Measurements from ENCODE around the gene MAPK14.

DNA sequence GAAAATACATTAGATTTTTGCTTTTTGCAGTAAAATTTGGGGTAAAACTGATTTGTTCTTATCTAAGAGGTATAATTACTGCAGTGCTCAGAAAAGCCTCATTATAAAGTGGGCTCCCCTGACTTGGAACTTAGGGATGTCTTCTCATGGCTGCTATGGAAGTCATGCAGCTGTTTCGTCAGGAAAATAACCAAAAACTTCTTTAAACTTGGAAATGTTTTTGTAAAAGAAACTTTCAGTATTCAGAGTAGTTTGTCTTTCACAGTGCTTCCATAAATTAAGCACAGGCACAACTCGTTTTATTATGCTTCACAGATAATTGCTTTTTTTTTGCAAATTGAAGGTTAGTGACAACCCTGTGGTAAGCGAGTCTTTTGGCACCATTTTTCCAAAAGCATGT is 6.8 kb downstream of the MAPK14 start:
- TF ChIP-seq, protein P1, sequence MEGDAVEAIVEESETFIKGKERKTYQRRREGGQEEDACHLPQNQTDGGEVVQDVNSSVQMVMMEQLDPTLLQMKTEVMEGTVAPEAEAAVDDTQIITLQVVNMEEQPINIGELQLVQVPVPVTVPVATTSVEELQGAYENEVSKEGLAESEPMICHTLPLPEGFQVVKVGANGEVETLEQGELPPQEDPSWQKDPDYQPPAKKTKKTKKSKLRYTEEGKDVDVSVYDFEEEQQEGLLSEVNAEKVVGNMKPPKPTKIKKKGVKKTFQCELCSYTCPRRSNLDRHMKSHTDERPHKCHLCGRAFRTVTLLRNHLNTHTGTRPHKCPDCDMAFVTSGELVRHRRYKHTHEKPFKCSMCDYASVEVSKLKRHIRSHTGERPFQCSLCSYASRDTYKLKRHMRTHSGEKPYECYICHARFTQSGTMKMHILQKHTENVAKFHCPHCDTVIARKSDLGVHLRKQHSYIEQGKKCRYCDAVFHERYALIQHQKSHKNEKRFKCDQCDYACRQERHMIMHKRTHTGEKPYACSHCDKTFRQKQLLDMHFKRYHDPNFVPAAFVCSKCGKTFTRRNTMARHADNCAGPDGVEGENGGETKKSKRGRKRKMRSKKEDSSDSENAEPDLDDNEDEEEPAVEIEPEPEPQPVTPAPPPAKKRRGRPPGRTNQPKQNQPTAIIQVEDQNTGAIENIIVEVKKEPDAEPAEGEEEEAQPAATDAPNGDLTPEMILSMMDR (IDR thresholded peaks at IDR 0.05 in 2 of 3, conservative IDR thresholded peaks at IDR 0.05 in 1 of 3; ENCODE audit: insufficient read depth in 2 of 3, low read depth in 1 of 3, low read length in 3 of 3), result no peak
- TF ChIP-seq, protein P2, sequence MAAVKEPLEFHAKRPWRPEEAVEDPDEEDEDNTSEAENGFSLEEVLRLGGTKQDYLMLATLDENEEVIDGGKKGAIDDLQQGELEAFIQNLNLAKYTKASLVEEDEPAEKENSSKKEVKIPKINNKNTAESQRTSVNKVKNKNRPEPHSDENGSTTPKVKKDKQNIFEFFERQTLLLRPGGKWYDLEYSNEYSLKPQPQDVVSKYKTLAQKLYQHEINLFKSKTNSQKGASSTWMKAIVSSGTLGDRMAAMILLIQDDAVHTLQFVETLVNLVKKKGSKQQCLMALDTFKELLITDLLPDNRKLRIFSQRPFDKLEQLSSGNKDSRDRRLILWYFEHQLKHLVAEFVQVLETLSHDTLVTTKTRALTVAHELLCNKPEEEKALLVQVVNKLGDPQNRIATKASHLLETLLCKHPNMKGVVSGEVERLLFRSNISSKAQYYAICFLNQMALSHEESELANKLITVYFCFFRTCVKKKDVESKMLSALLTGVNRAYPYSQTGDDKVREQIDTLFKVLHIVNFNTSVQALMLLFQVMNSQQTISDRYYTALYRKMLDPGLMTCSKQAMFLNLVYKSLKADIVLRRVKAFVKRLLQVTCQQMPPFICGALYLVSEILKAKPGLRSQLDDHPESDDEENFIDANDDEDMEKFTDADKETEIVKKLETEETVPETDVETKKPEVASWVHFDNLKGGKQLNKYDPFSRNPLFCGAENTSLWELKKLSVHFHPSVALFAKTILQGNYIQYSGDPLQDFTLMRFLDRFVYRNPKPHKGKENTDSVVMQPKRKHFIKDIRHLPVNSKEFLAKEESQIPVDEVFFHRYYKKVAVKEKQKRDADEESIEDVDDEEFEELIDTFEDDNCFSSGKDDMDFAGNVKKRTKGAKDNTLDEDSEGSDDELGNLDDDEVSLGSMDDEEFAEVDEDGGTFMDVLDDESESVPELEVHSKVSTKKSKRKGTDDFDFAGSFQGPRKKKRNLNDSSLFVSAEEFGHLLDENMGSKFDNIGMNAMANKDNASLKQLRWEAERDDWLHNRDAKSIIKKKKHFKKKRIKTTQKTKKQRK (IDR thresholded peaks at IDR 0.05; ENCODE audit: borderline replicate concordance, low read depth, low read length), result no peak
- TF ChIP-seq, protein P3, sequence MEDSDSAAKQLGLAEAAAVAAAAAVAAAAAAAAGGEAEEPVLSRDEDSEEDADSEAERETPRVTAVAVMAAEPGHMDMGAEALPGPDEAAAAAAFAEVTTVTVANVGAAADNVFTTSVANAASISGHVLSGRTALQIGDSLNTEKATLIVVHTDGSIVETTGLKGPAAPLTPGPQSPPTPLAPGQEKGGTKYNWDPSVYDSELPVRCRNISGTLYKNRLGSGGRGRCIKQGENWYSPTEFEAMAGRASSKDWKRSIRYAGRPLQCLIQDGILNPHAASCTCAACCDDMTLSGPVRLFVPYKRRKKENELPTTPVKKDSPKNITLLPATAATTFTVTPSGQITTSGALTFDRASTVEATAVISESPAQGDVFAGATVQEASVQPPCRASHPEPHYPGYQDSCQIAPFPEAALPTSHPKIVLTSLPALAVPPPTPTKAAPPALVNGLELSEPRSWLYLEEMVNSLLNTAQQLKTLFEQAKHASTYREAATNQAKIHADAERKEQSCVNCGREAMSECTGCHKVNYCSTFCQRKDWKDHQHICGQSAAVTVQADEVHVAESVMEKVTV (CRISPR knock-in tag; IDR thresholded peaks at IDR 0.05), result no peak
- no peak for TF ChIP-seq MEIS2 (IDR thresholded peaks at IDR 0.05; ENCODE audit: partially characterized antibody)
- no peak for TF ChIP-seq BHLHE40 (IDR thresholded peaks at IDR 0.05; ENCODE audit: low read length)
